ENCODE measurements around the gene GDPD3. TPM values are rescaled to one million over a fixed set of nuclear protein-coding genes. Genes with fewer than 3 reads are reported as not detected.

GDPD3 gene
- total RNA-seq, 2 experiments from 2014 or later: 5.2 to 6.4 TPM

DNA sequence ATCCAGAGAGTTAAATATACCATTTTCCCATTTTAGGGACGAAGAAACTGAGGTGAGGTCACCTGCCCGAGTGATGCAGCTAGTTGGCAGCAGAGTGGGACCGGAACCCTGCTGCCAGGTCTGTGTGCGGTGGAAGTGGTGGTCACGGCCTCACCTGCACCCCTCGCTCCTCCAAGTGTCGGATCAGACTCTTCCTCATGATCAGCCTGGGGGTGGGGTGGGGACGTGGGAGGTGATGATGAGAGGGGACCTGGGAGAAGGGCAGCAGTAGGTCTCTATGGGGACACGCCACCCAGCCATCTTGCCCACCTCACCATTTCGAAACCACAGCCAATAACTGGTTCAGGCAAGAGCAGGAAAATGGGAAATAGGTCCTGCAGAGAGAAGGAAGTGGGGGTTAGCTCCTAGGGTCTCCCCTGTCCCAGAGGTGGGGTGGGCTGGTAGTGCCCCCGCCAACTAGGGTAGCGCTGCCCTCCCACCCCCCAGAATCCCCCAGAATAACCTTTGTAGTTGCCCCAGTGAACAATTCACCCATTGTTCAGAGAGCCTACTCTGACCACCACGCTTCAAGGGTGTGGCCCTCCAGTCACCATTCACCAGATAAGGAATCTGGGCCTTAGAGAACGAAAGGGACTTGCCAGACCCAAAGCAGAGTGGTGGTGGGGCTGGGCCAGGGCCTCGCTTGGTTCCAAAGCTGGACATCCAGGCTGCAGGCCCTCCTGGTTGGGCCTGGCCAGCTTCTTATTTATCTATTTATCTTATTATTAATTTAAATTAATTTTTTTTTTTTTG is 5.1 kb downstream of the GDPD3 start:
- H3K27me3 Mint-ChIP-seq: no peaks in the 10 kb centered on the region
- peaks cover 4% of the 10 kb centered on the region for H3K4me1 Mint-ChIP-seq (ENCODE audit: low read depth)
- CTCF ChIA-PET: no interaction called here
- ATAC-seq (ENCODE audit: poor library complexity): no peak
- H3K9me3 ChIP-seq (ENCODE audit: control insufficient read depth in 1 of 2, insufficient read depth in 1 of 2, low read length in 2 of 2): no peaks in the 10 kb centered on the region
- peaks cover 49% of the 10 kb centered on the region for H3K36me3 ChIP-seq (ENCODE audit: insufficient read depth, low read length)
- intact Hi-C loops (cut with DNase I, micrococcal nuclease): no loop called here
- no peak overlapping the region for H3K4me3 ChIP-seq (ENCODE audit: low read length)
- no peak overlapping the region for H3K27ac Mint-ChIP-seq
- POLR2A ChIA-PET: interaction anchor here (1.4 kb wide), 1 partner anchor 76 kb away, joined by 3 read pairs; no protein-coding TSS in a partner anchor
- peaks cover 11% of the 10 kb centered on the region for H3K4me1 ChIP-seq (ENCODE audit: insufficient read depth, low read length)
- H3K4me3 Mint-ChIP-seq: no peak overlapping the region
- TF ChIP-seq, protein P1, sequence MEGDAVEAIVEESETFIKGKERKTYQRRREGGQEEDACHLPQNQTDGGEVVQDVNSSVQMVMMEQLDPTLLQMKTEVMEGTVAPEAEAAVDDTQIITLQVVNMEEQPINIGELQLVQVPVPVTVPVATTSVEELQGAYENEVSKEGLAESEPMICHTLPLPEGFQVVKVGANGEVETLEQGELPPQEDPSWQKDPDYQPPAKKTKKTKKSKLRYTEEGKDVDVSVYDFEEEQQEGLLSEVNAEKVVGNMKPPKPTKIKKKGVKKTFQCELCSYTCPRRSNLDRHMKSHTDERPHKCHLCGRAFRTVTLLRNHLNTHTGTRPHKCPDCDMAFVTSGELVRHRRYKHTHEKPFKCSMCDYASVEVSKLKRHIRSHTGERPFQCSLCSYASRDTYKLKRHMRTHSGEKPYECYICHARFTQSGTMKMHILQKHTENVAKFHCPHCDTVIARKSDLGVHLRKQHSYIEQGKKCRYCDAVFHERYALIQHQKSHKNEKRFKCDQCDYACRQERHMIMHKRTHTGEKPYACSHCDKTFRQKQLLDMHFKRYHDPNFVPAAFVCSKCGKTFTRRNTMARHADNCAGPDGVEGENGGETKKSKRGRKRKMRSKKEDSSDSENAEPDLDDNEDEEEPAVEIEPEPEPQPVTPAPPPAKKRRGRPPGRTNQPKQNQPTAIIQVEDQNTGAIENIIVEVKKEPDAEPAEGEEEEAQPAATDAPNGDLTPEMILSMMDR (IDR thresholded peaks at IDR 0.05): no peak
- no peaks in the 10 kb centered on the region for H3K9me3 Mint-ChIP-seq
- no peak for DNase-seq
- peaks cover 57% of the 10 kb centered on the region for H3K36me3 Mint-ChIP-seq (ENCODE audit: low read depth)
- no peaks in the 10 kb centered on the region for H3K27me3 ChIP-seq (ENCODE audit: control insufficient read depth in 1 of 2, insufficient read depth in 2 of 2, low read length in 2 of 2)
- no peak overlapping the region for H3K27ac ChIP-seq (ENCODE audit: low read depth in 1 of 2, low read length in 2 of 2)

DNA sequence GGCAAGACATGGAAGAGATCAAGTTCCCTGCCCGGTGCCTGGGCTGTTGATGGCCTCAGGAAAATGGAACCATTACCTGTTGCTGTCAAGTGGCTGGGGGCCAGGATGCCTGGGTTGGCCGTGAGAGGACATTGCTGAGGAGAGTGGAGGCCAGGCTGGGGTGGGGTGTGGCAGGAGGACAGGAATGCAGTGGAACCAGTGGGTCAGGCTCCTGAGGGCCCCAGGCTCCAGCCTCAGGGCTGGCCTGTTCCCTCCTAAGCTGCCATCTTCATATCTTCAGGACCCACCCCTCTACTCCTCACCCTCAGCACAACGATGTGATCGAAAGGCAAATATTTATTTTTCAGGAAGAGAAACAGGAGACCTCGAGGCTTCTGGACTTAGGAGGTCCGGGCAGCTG is 8.8 kb downstream of the GDPD3 start:
- Mint-ChIP-seq H3K27me3 (no peaks in the 10 kb centered on the region), H3K27ac (no peak overlapping the region), H3K4me1 (ENCODE audit: low read depth) (no peaks in the 10 kb centered on the region), H3K36me3 (ENCODE audit: low read depth) (peaks cover 46% of the 10 kb centered on the region), H3K9me3 (no peaks in the 10 kb centered on the region), H3K4me3 (no peak overlapping the region)
- peaks cover 30% of the 10 kb centered on the region for H3K36me3 ChIP-seq (ENCODE audit: insufficient read depth, low read length)
- intact Hi-C loops (cut with DNase I, micrococcal nuclease): no loop called here
- H3K4me3 ChIP-seq (ENCODE audit: low read length): no peak overlapping the region
- DNase-seq: no peak
- no peaks in the 10 kb centered on the region for H3K4me1 ChIP-seq (ENCODE audit: insufficient read depth, low read length)
- POLR2A ChIA-PET: no interaction called here
- TF ChIP-seq, protein P1 (IDR thresholded peaks at IDR 0.05): no peak
- CTCF ChIA-PET: no interaction called here
- no peaks in the 10 kb centered on the region for H3K27me3 ChIP-seq (ENCODE audit: control insufficient read depth in 1 of 2, insufficient read depth in 2 of 2, low read length in 2 of 2)
- H3K27ac ChIP-seq (ENCODE audit: low read depth in 1 of 2, low read length in 2 of 2): no peak overlapping the region
- no peak for ATAC-seq (ENCODE audit: poor library complexity)
- H3K9me3 ChIP-seq (ENCODE audit: control insufficient read depth in 1 of 2, insufficient read depth in 1 of 2, low read length in 2 of 2): peaks cover 0 to 4% of the 10 kb centered on the region in 2 experiments

DNA sequence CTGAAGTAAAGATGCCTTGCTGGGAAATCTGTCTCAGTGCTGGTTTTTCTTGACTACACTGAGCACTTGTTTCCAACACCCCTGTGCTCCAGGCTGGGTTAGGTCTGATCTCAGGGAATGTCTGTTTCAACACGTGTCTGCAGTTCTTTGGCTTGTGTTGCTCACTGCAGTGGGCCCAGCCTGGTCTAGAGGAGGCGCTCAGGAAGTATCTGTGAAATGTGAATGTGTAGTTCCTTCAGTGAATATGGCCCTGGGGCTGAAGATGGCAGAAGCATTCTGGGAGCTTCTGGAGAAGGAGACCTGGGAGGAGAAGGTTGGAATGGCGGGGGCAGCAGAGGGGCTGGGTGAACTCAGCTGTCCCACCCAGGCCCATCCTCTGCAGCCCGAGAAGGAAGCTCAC is 9.2 kb downstream of the GDPD3 start:
- Histone ChIP-seq H3K4me1 (ENCODE audit: insufficient read depth, low read length) (no peaks in the 10 kb centered on the region), H3K27ac (ENCODE audit: low read depth in 1 of 2, low read length in 2 of 2) (no peak overlapping the region), H3K4me3 (ENCODE audit: low read length) (no peak overlapping the region), H3K36me3 (ENCODE audit: insufficient read depth, low read length) (peaks cover 30% of the 10 kb centered on the region), H3K27me3 (ENCODE audit: control insufficient read depth in 1 of 2, insufficient read depth in 2 of 2, low read length in 2 of 2) (no peaks in the 10 kb centered on the region), H3K9me3 (ENCODE audit: control insufficient read depth in 1 of 2, insufficient read depth in 1 of 2, low read length in 2 of 2) (peaks cover 0 to 5% of the 10 kb centered on the region in 2 experiments)
- ATAC-seq (ENCODE audit: poor library complexity): no peak
- Mint-ChIP-seq H3K9me3 (no peaks in the 10 kb centered on the region), H3K4me3 (no peak overlapping the region), H3K36me3 (ENCODE audit: low read depth) (peaks cover 46% of the 10 kb centered on the region), H3K27ac (peak overlapping the region; percentile 44), H3K27me3 (no peaks in the 10 kb centered on the region), H3K4me1 (ENCODE audit: low read depth) (no peaks in the 10 kb centered on the region)
- TF ChIP-seq, protein P1 (IDR thresholded peaks at IDR 0.05): no peak
- intact Hi-C loops (cut with DNase I, micrococcal nuclease): no loop called here
- CTCF ChIA-PET: interaction anchor here (2.0 kb wide), 1 partner anchor 9 kb away, joined by 6 read pairs; no protein-coding TSS in a partner anchor
- POLR2A ChIA-PET: no interaction called here
- DNase-seq: no peak

All from CD4-positive, alpha-beta T cell (primary cell).